HG02763 (cell line): ENCODE results near the gene REM1.
"Not testable (repeated sequence)": the region's sequence is repeated elsewhere in the genome, so short reads cannot be mapped to it uniquely, and the experiment has no call there.

Experiments used
- ATAC-seq: cut with Tn5 transposase; IDR thresholded peaks from one replicate; pipeline ENCODE4 v1.9.1; 2021; ENCODE audit warnings: mild to moderate bottlenecking, moderate library complexity; ENCODE audit not compliant: unreplicated experiment

The REM1 gene

GRCh38 chr20:31484001-31484400 is 8.9 kb downstream of the REM1 start:
- no peak for ATAC-seq

- no peak for ATAC-seq
Measured at GRCh38 chr20:31485450-31486339, 10.6 kb downstream of the REM1 start.

GRCh38 chr20:31488115-31488514 is 13.0 kb downstream of the REM1 start:
- ATAC-seq = no peak

- ATAC-seq = no peak
Measured at GRCh38 chr20:31489152-31489551, 14.1 kb downstream of the REM1 start.

- no peak for ATAC-seq
Measured at GRCh38 chr20:31490752-31491151, 15.7 kb downstream of the REM1 start.

GRCh38 chr20:31494131-31494530 is 19.0 kb downstream of the REM1 start:
- ATAC-seq = no peak

GRCh38 chr20:31496761-31497295 is 21.7 kb downstream of the REM1 start:
- ATAC-seq = no peak

GRCh38 chr20:31497838-31498540 is 22.9 kb downstream of the REM1 start:
- ATAC-seq = no peak

GRCh38 chr20:31500527-31500926 is 25.4 kb downstream of the REM1 start:
- no peak for ATAC-seq

- peak; percentile 78 for ATAC-seq
Measured at GRCh38 chr20:31502884-31503673, 28.0 kb downstream of the REM1 start.

- no peak for ATAC-seq
Measured at GRCh38 chr20:31505903-31506302, 30.8 kb downstream of the REM1 start.

- no peak for ATAC-seq
Measured at GRCh38 chr20:31508517-31509244, 33.6 kb downstream of the REM1 start.

- ATAC-seq = peak; percentile 92
Measured at GRCh38 chr20:31514154-31515071, 39.3 kb downstream of the REM1 start, which contains the start of gene HM13. Gene HM13, plus strand, starts transcription at chr20:31514442. Its CDS starts 110 bp downstream, at chr20:31514552.

- ATAC-seq = no peak
Measured at GRCh38 chr20:31515072-31515774, 40.1 kb downstream of the REM1 start.

GRCh38 chr20:31515775-31516107 is 40.7 kb downstream of the REM1 start:
- no peak for ATAC-seq

GRCh38 chr20:31516166-31516565 is 41.1 kb downstream of the REM1 start:
- ATAC-seq = no peak

GRCh38 chr20:31516651-31517050 is 41.6 kb downstream of the REM1 start:
- ATAC-seq = no peak

GRCh38 chr20:31517373-31517772 is 42.3 kb downstream of the REM1 start:
- no peak for ATAC-seq

GRCh38 chr20:31521267-31521666 is 46.2 kb downstream of the REM1 start:
- not testable (repeated sequence) for ATAC-seq
